HG02943 (cell line): Measurements from ENCODE around the gene RNU2-1.
"Not testable (repeated sequence)": the region's sequence is repeated elsewhere in the genome, so short reads cannot be mapped to it uniquely, and the experiment has no call there.

Experiments used
- ATAC-seq: cut with Tn5 transposase; IDR thresholded peaks from one replicate; pipeline ENCODE4 v1.9.1; 2021; ENCODE audit warnings: mild to moderate bottlenecking, low read depth, moderate library complexity; ENCODE audit not compliant: unreplicated experiment

RNU2-1 gene

GRCh38 chr17:43233877-43234276, at the start of gene RNU2-1:
TSS of gene RNU2-1 (minus strand) at chr17:43233977.
- not testable (repeated sequence) for ATAC-seq

GRCh38 chr17:43272914-43273313, 39.1 kb upstream of the RNU2-1 start:
- ATAC-seq = not testable (repeated sequence)

- not testable (repeated sequence) for ATAC-seq
Observed at GRCh38 chr17:43272483-43272882, 38.7 kb upstream of the RNU2-1 start.

- ATAC-seq = not testable (repeated sequence)
Observed at GRCh38 chr17:43270552-43271504, 37.1 kb upstream of the RNU2-1 start.

- ATAC-seq = not testable (repeated sequence)
Observed at GRCh38 chr17:43246456-43246855, 12.7 kb upstream of the RNU2-1 start.

GRCh38 chr17:43240596-43241352, 7.0 kb upstream of the RNU2-1 start:
- ATAC-seq = not testable (repeated sequence)

- not testable (repeated sequence) for ATAC-seq
Observed at GRCh38 chr17:43239597-43239996, 5.8 kb upstream of the RNU2-1 start.

GRCh38 chr17:43233263-43233662, 514 bp downstream of the RNU2-1 start:
- ATAC-seq = not testable (repeated sequence)

GRCh38 chr17:43232021-43232699, 1.6 kb downstream of the RNU2-1 start:
- ATAC-seq = not testable (repeated sequence)

GRCh38 chr17:43231205-43232020, 2.4 kb downstream of the RNU2-1 start:
- ATAC-seq = not testable (repeated sequence)

GRCh38 chr17:43228020-43228782, 5.6 kb downstream of the RNU2-1 start, which contains the start of gene CCDC200:
TSS of gene CCDC200 (minus strand) at chr17:43228623. CDS start at chr17:43228554, 69 bp downstream.
- ATAC-seq = not testable (repeated sequence)

GRCh38 chr17:43226393-43226792, 7.4 kb downstream of the RNU2-1 start:
- ATAC-seq = no peak

GRCh38 chr17:43224146-43224705, 9.6 kb downstream of the RNU2-1 start:
- ATAC-seq = no peak

GRCh38 chr17:43220511-43221125, 13.2 kb downstream of the RNU2-1 start:
- ATAC-seq = no peak

GRCh38 chr17:43219746-43220380, 13.9 kb downstream of the RNU2-1 start:
- no peak for ATAC-seq

GRCh38 chr17:43219001-43219400, 14.8 kb downstream of the RNU2-1 start:
- ATAC-seq = no peak

GRCh38 chr17:43217614-43218087, 16.1 kb downstream of the RNU2-1 start:
- no peak for ATAC-seq
